GM18861 (cell line): ENCODE measurements around the gene CCR9.

ENCODE experiments used
- ATAC-seq: cut with Tn5 transposase; IDR thresholded peaks from one replicate; pipeline ENCODE4 v1.9.1; 2021; ENCODE audit not compliant: unreplicated experiment

The CCR9 gene

GRCh38 chr3:45952456-45952855 is 66.1 kb downstream of the CCR9 start:
- ATAC-seq = no peak
